CD4-positive, alpha-beta T cell treated with Interleukin-17A for 1 hour (primary cell): ENCODE data around the gene CDC45.

Experiments
- DNase-seq: peaks from one replicate; pipeline ENCODE4 v3.0.0-alpha.2; 2020

CDC45 gene

GRCh38 chr22:19471572-19471971 is 8.1 kb upstream of the CDC45 start:
- DNase-seq: no peak

GRCh38 chr22:19472233-19472632 is 7.5 kb upstream of the CDC45 start:
- DNase-seq: no peak

- DNase-seq: no peak
Measured at GRCh38 chr22:19473578-19473977, 6.1 kb upstream of the CDC45 start.

GRCh38 chr22:19476023-19476422 is 3.7 kb upstream of the CDC45 start:
- DNase-seq: no peak

GRCh38 chr22:19477321-19478044 is 2.2 kb upstream of the CDC45 start:
- DNase-seq: peak; percentile 28

- peak; percentile 24 for DNase-seq
Measured at GRCh38 chr22:19478045-19478900, 1.4 kb upstream of the CDC45 start.

- peak; percentile 87 for DNase-seq
Measured at GRCh38 chr22:19478901-19479354, 792 bp upstream of the CDC45 start, which contains the start of gene UFD1. Gene UFD1 (minus strand): TSS chr22:19479193. CDS start chr22:19479085, 108 bp downstream.

- DNase-seq: no peak
Measured at GRCh38 chr22:19480173-19480568, 451 bp downstream of the CDC45 start.

GRCh38 chr22:19480789-19481188 is 1.1 kb downstream of the CDC45 start:
- DNase-seq: no peak

- no peak for DNase-seq
Measured at GRCh38 chr22:19482297-19482696, 2.6 kb downstream of the CDC45 start.

GRCh38 chr22:19483481-19484244 is 3.9 kb downstream of the CDC45 start:
- no peak for DNase-seq

GRCh38 chr22:19488285-19488684 is 8.6 kb downstream of the CDC45 start:
- DNase-seq: no peak

- no peak for DNase-seq
Measured at GRCh38 chr22:19488884-19489843, 9.4 kb downstream of the CDC45 start.

- no peak for DNase-seq
Measured at GRCh38 chr22:19490628-19491230, 11.0 kb downstream of the CDC45 start.

- DNase-seq: no peak
Measured at GRCh38 chr22:19492504-19493174, 12.9 kb downstream of the CDC45 start.

- DNase-seq: no peak
Measured at GRCh38 chr22:19494001-19494560, 14.4 kb downstream of the CDC45 start.

GRCh38 chr22:19494676-19495173 is 15.0 kb downstream of the CDC45 start:
- DNase-seq: no peak

- DNase-seq: peak; percentile 40
Measured at GRCh38 chr22:19495562-19496323, 16.0 kb downstream of the CDC45 start.

GRCh38 chr22:19496324-19496630 is 16.6 kb downstream of the CDC45 start:
- no peak for DNase-seq

- DNase-seq: no peak
Measured at GRCh38 chr22:19497245-19497644, 17.5 kb downstream of the CDC45 start.
